Measurements from ENCODE around the gene LY6G6F. TPM values are rescaled to one million over a fixed set of nuclear protein-coding genes. Genes with fewer than 3 reads are reported as not detected.

The LY6G6F gene
- polyA plus RNA-seq, 1 of the 3 experiments (the other 2 are of a cell fraction) = not detected

DNA sequence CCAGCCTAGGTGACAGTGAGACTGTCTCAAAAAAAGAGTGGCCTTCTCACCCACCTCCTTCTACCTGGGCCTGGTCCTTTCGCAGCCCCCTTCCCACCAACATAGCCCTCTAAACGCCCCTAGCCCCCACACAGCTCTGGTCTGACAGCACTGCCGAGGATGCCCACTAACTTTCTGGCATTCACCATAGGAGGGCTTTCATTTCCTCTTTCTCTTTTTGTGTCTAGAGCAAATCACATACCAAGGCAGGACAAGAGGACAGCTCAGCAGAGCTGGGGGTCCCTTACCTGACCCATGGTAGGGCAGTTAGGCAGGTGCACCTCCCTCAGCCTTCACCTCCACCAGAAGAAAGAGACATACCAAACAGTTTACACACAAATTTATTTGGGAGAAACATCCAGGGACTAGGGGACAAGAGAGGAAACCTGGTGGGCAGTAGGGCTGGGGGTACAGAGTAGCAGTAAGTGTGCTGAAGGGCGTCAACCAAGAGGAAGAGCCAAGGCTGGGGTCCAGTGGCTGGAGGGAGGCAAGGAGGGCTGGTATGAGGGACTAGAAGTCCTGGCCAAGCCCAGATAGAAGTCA lies 30.3 kb upstream of the LY6G6F start (continued):
- TF ChIP-seq PBX3 (IDR thresholded peaks at IDR 0.05) = no peak

- Histone ChIP-seq H3K9me3 (no peaks in the 10 kb centered on the region), H3K9me2 (no peaks in the 10 kb centered on the region), H3F3A (replicated peaks; ENCODE audit: insufficient read depth) (peaks cover 16% of the 10 kb centered on the region), H3K27me3 (ENCODE audit: insufficient read depth) (no peaks in the 10 kb centered on the region), H3K4me1 (ENCODE audit: control insufficient read depth in 1 of 2, insufficient read depth in 2 of 2, low read depth in 1 of 2, low read length in 1 of 2) (peaks cover 3 to 7% of the 10 kb centered on the region in 2 experiments; a peak in 2 of 4 replicates), H3K27ac (ENCODE audit: low read depth in 2 of 2, low read length in 1 of 2) (no peak overlapping the region), H2AFZ (ENCODE audit: low read depth) (no peak overlapping the region), H3K36me3 (replicated peaks in 1 of 2; ENCODE audit: control insufficient read depth in 1 of 2, insufficient read depth in 2 of 2, low read length in 1 of 2) (peaks cover 0 to 6% of the 10 kb centered on the region in 2 experiments), H3K4me3 (ENCODE audit: low read depth in 2 of 2, low read length in 1 of 2) (no peak overlapping the region), H3K4me2 (no peak overlapping the region), H4K20me1 (ENCODE audit: insufficient read depth) (no peaks in the 10 kb centered on the region), H3K79me2 (ENCODE audit: insufficient read depth) (no peaks in the 10 kb centered on the region), H3K9ac (no peak overlapping the region)
- TF ChIP-seq FOXJ3 (CRISPR knock-in tag; IDR thresholded peaks at IDR 0.05) (no peak), POLR2AphosphoS5 (IDR thresholded peaks at IDR 0.05; ENCODE audit: low read depth, low read length) (no peak), TEAD4 (IDR thresholded peaks at IDR 0.05; ENCODE audit: borderline replicate concordance, insufficient read depth) (no peak), MEF2A (IDR thresholded peaks at IDR 0.05; ENCODE audit: borderline replicate concordance, low read depth) (no peak), JUND (IDR thresholded peaks at IDR 0.05) (no peak), CHD2 (IDR thresholded peaks at IDR 0.05; ENCODE audit: low read length, partially characterized antibody) (no peak), YY1 (IDR thresholded peaks at IDR 0.05; ENCODE audit: low read depth) (no peak), PBX3 (IDR thresholded peaks at IDR 0.05) (no peak), EP300 (IDR thresholded peaks at IDR 0.05; ENCODE audit: borderline replicate concordance in 1 of 2, low read depth in 1 of 2, low read length in 1 of 2) (no peak), RFX5 (IDR thresholded peaks at IDR 0.05; ENCODE audit: low read length) (no peak), USF2 (IDR thresholded peaks at IDR 0.05; ENCODE audit: borderline replicate concordance, low read depth, low read length) (no peak), EZH2phosphoT487 (IDR thresholded peaks at IDR 0.05; ENCODE audit: borderline replicate concordance, low read depth) (no peak), GATA2 (CRISPR knock-in tag; IDR thresholded peaks at IDR 0.05) (no peak)
- TF ChIP-seq, protein P1, sequence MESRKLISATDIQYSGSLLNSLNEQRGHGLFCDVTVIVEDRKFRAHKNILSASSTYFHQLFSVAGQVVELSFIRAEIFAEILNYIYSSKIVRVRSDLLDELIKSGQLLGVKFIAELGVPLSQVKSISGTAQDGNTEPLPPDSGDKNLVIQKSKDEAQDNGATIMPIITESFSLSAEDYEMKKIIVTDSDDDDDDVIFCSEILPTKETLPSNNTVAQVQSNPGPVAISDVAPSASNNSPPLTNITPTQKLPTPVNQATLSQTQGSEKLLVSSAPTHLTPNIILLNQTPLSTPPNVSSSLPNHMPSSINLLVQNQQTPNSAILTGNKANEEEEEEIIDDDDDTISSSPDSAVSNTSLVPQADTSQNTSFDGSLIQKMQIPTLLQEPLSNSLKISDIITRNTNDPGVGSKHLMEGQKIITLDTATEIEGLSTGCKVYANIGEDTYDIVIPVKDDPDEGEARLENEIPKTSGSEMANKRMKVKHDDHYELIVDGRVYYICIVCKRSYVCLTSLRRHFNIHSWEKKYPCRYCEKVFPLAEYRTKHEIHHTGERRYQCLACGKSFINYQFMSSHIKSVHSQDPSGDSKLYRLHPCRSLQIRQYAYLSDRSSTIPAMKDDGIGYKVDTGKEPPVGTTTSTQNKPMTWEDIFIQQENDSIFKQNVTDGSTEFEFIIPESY (IDR thresholded peaks at IDR 0.05; ENCODE audit: borderline replicate concordance, low read depth) = no peak
- TF ChIP-seq, protein P2, sequence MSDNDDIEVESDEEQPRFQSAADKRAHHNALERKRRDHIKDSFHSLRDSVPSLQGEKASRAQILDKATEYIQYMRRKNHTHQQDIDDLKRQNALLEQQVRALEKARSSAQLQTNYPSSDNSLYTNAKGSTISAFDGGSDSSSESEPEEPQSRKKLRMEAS (IDR thresholded peaks at IDR 0.05; ENCODE audit: low read depth) = no peak
- no peak for DNase-seq
- CTCF ChIA-PET = no interaction called here
- POLR2A ChIA-PET = no interaction called here
- 65% methylated on average over 6 of the region's 6 CpGs for WGBS (ENCODE audit: low lambda C conversion rate)
These were observed 29.8 kb upstream of the LY6G6F start for GRCh38 chr6:31676904-31677303.
